A673 (cell line): Measurements from ENCODE around the gene IGSF21. TPM values are rescaled to one million over a fixed set of nuclear protein-coding genes. Genes with fewer than 3 reads are reported as not detected.

Experiments used
- BruUV-seq: library from RNA; stranded (reverse); fragments of 400-500 nt; replicated peaks from 2 replicates; lab custom pipeline; 2021; lab: Mats Ljungman, UMichigan
- CTCF ChIA-PET: fragments of 300-600 bp; sonication (Branson Sonifier 250); formaldehyde crosslinking; loops from one replicate; lab custom pipeline; 2022; ENCODE audit warnings: antibody characterized with exemption; lab: Charles Lee
- POLR2A ChIA-PET: fragments of 300-600 bp; sonication (Branson Sonifier 250); formaldehyde crosslinking; loops from one replicate; lab custom pipeline; 2022; ENCODE audit warnings: antibody characterized with exemption; ENCODE audit not compliant: low non-redundant PET; lab: Charles Lee
- DNase-seq: peaks from one replicate; pipeline ENCODE4 v3.0.0-alpha.2; 2015; ENCODE audit warnings: low spot score
- H3K27ac ChIP-seq: fragments of 200-600 bp; sonication (generic); 2 replicates; pipeline ENCODE4 v1.5.1; 2016; ENCODE audit warnings: mixed run types, low read depth, mild to moderate bottlenecking, mixed read lengths, antibody characterized with exemption, low read length; ENCODE audit not compliant: poor library complexity, severe bottlenecking
- H3K27me3 ChIP-seq: fragments of 200-600 bp; sonication (generic); replicated peaks from 2 replicates; pipeline ENCODE4 v1.6.1; 2017; ENCODE audit warnings: mixed run types, low read depth, mild to moderate bottlenecking, mixed read lengths, antibody characterized with exemption, low read length; ENCODE audit not compliant: insufficient read depth, poor library complexity
- H3K36me3 ChIP-seq: fragments of 200-600 bp; sonication (generic); 2 replicates; pipeline ENCODE4 v1.6.1; 2016; ENCODE audit warnings: mixed run types, mild to moderate bottlenecking, mixed read lengths, antibody characterized with exemption, low read length; ENCODE audit not compliant: insufficient read depth, poor library complexity, severe bottlenecking
- H3K4me1 ChIP-seq: fragments of 200-600 bp; sonication (generic); 2 replicates; pipeline ENCODE4 v1.6.1; 2017; ENCODE audit warnings: mixed run types, mild to moderate bottlenecking, mixed read lengths, antibody characterized with exemption, low read length; ENCODE audit not compliant: insufficient read depth, poor library complexity, severe bottlenecking
- H3K4me3 ChIP-seq: fragments of 200-600 bp; sonication (generic); 2 replicates; pipeline ENCODE4 v1.5.1; 2016; ENCODE audit warnings: low read depth, mixed run types, mild to moderate bottlenecking, mixed read lengths, low read length; ENCODE audit not compliant: poor library complexity, severe bottlenecking
- H3K9me3 ChIP-seq: fragments of 200-600 bp; sonication (generic); 2 replicates; pipeline ENCODE4 v1.6.1; 2016; ENCODE audit warnings: mixed run types, low read depth, mild to moderate bottlenecking, mixed read lengths, antibody characterized with exemption, low read length; ENCODE audit not compliant: poor library complexity, severe bottlenecking
- CTCF ChIP-seq: fragments of 300-800, 200-600 bp; sonication (generic); conservative IDR thresholded peaks from 2 replicates; pipeline ENCODE4 v1.5.1; 2017; ENCODE audit warnings: low read depth, mild to moderate bottlenecking, antibody characterized with exemption, low read length, moderate library complexity, mixed read lengths
- EZH2 ChIP-seq: fragments of 200-600 bp; sonication (generic); IDR thresholded peaks from 2 replicates; pipeline ENCODE4 v1.6.1; 2017; ENCODE audit warnings: borderline replicate concordance, low read depth, mild to moderate bottlenecking, mixed read lengths, antibody characterized with exemption, low read length; ENCODE audit not compliant: poor library complexity, severe bottlenecking
- intact Hi-C: fragments of 100-400 bp; cut with micrococcal nuclease; formaldehyde crosslinking; loops from one replicate; pipeline ENCODE4 v1.10.0; 2022; ENCODE audit not compliant: unreplicated experiment
- total RNA-seq: library from RNA; stranded (reverse); gene quantifications from 2 replicates; pipeline ENCODE4 v1.2.3, GENCODE V29; 2021

The IGSF21 gene
- total RNA-seq, 1 experiment from 2014 or later, result 3.2 TPM

- no TSS peak for BruUV-seq
- Histone ChIP-seq H3K4me3 (no peak overlapping the region), H3K9me3 (peaks cover 9% of the 10 kb centered on the region), H3K36me3 (no peaks in the 10 kb centered on the region), H3K27me3 (no peaks in the 10 kb centered on the region), H3K27ac (no peak overlapping the region), H3K4me1 (no peaks in the 10 kb centered on the region)
- TF ChIP-seq EZH2, result no peak
- no peak for TF ChIP-seq CTCF
- DNase-seq, result no peak
- CTCF ChIA-PET, result no interaction called here
- POLR2A ChIA-PET, result no interaction called here
- intact Hi-C loops, result no loop called here
Measured at GRCh38 chr1:18410407-18410806, 302.8 kb downstream of the IGSF21 start.

DNA sequence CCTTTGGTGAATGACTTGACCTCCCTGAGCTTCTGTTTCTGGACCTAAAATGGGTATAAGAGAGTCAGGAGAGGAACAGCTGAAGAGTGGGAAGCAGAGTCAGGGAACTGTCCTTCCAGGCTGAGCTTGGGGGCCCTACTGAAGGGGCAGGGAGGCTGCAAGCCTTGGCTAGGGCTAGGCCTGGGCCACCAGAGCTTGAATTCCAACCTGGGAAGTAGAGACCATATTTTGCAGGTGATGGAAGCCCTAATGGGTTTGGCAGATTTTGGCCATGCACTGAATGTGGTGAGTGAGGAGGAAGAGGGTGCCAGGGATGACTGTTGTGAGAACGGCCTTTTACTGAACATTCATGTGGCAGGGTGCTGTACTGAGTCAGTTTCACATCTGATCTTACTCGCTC, 303.7 kb downstream of the IGSF21 start:
- no peaks in the 10 kb centered on the region for H3K36me3 ChIP-seq
- no peaks in the 10 kb centered on the region for H3K4me1 ChIP-seq
- H3K27me3 ChIP-seq, result no peaks in the 10 kb centered on the region
- ChIA-PET POLR2A (no interaction called here), CTCF (no interaction called here)
- DNase-seq, result no peak
- TF ChIP-seq CTCF (no peak), EZH2 (no peak)
- no peak overlapping the region for H3K4me3 ChIP-seq
- no peak overlapping the region for H3K27ac ChIP-seq
- intact Hi-C loops, result no loop called here
- no TSS peak for BruUV-seq
- peaks cover 9% of the 10 kb centered on the region for H3K9me3 ChIP-seq

DNA sequence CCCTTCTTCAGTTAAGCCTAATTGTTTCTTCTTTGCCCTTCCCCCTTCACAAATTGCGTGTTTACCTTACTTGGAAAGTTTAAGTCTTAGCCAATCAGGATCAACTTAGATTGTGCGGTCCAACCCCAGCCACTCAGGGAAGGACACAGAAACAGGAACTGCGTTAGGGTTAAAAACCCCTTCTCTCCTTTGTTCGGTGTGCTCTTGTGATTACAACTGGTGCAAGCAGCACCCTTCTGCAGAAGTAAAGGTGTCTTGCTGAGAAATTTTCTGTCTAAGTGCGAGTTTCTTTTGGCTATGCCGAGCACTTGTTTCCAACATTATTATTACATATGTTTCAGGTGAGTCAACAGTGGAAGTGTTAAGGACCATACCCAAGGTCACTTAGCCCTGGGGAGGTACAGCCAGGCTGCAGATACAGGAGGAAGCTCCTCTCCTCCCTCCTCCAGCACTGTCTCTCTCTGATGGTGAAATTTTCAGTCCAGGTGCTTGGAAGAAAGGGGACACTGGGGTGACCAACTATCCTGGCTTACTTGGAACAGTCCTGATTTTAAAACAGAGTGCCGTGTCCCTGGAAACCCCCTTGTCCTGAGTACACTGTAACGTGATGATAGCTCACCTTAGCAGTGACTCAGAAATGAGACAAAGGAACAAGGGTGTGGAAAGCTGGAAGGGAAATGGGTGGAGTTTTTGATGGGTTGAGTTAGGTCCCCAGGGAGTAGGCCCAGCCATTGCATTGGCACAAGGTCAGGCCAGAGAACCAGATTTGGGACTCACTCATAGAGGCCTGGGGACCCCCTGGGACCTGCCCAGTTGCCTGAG, 304.4 kb downstream of the IGSF21 start:
- Histone ChIP-seq H3K27ac (no peak overlapping the region), H3K27me3 (no peaks in the 10 kb centered on the region), H3K4me3 (no peak overlapping the region), H3K9me3 (peaks cover 9% of the 10 kb centered on the region), H3K36me3 (no peaks in the 10 kb centered on the region), H3K4me1 (no peaks in the 10 kb centered on the region)
- no peak for TF ChIP-seq CTCF
- TF ChIP-seq EZH2, result no peak
- BruUV-seq, result no TSS peak
- DNase-seq, result no peak
- intact Hi-C loops, result no loop called here
- ChIA-PET POLR2A (no interaction called here), CTCF (no interaction called here)
